Small intestine (tissue), 7 donors: Measurements from ENCODE around the gene CEMIP. TPM values are rescaled to one million over a fixed set of nuclear protein-coding genes. Genes with fewer than 3 reads are reported as not detected.

ENCODE experiments used
- DNase-seq, 2 donors: peaks; one replicate each; pipeline versions ENCODE4 v3.0.0 to v3.0.0-alpha.2; 2013
- FAIRE-seq: peaks from 2 replicates; lab custom pipeline; 2012; peaks lifted over from hg19 to GRCh38; lab: Jason Lieb, UNC
- H3K27ac ChIP-seq, 3 donors: one replicate each; pipeline ENCODE4 v1.5.1; 2013; ENCODE audit warnings: low read length in 2 of 3, mild to moderate bottlenecking in 2 of 3, control low read depth in 1 of 3, inconsistent platforms in 1 of 3, low read depth in 1 of 3, moderate library complexity in 1 of 3
- H3K27me3 ChIP-seq, 3 donors: one replicate each; pipeline ENCODE4 v1.6.1; 2013; ENCODE audit warnings: low read length in 3 of 3, inconsistent platforms in 1 of 3; ENCODE audit not compliant: control insufficient read depth in 3 of 3, insufficient read depth in 3 of 3
- H3K36me3 ChIP-seq, 3 donors: one replicate each; pipeline ENCODE4 v1.6.1; 2013; ENCODE audit warnings: low read length in 3 of 3, inconsistent platforms in 1 of 3, low read depth in 1 of 3, mild to moderate bottlenecking in 1 of 3, moderate library complexity in 1 of 3; ENCODE audit not compliant: control insufficient read depth in 3 of 3, insufficient read depth in 2 of 3
- H3K4me1 ChIP-seq, 3 donors: one replicate each; pipeline ENCODE4 v1.6.1; 2013; ENCODE audit warnings: low read length in 2 of 3, inconsistent platforms in 1 of 3, low read depth in 1 of 3, mild to moderate bottlenecking in 1 of 3, moderate library complexity in 1 of 3; ENCODE audit not compliant: control insufficient read depth in 3 of 3, insufficient read depth in 2 of 3
- H3K4me3 ChIP-seq, 3 donors: one replicate each; pipeline ENCODE4 v1.5.1; 2013; ENCODE audit warnings: low read length in 3 of 3, control low read depth in 1 of 3, inconsistent platforms in 1 of 3, low read depth in 1 of 3, mild to moderate bottlenecking in 1 of 3, moderate library complexity in 1 of 3
- H3K9me3 ChIP-seq, 2 donors: one replicate each; pipeline ENCODE4 v1.6.1; 2013; ENCODE audit warnings: low read depth in 1 of 2, low read length in 1 of 2; ENCODE audit not compliant: control insufficient read depth in 2 of 2, insufficient read depth in 1 of 2
- WGBS, 3 donors: extraction: QIAGEN DNeasy Blood & Tissue Kit; methylation state at CpG; one replicate each; pipeline ENCODE4 v1.1.7; 2013; 5-methylcytosine and 5-hydroxymethylcytosine counted together
- polyA plus RNA-seq, 4 donors: library from polyadenylated mRNA; stranded (reverse) in 3 of 4; unstranded in 1 of 4; fragments of 200-250 nt in 3 of 4; fragments of 120-200 nt in 1 of 4; gene quantifications; one replicate each; pipeline versions ENCODE4 v1.2.1 to v1.2.3, GENCODE V29; 2013
- donor health status: healthy with polysubstance abuse.
- donor health status: control.
- donor health status: control.
- donor health status: Bipolar disorder and iron deficiency.
- donor health status: healthy.

The CEMIP gene
- polyA plus RNA-seq, 4 donors = 0.27 to 1.4 (median 0.93) TPM

DNA sequence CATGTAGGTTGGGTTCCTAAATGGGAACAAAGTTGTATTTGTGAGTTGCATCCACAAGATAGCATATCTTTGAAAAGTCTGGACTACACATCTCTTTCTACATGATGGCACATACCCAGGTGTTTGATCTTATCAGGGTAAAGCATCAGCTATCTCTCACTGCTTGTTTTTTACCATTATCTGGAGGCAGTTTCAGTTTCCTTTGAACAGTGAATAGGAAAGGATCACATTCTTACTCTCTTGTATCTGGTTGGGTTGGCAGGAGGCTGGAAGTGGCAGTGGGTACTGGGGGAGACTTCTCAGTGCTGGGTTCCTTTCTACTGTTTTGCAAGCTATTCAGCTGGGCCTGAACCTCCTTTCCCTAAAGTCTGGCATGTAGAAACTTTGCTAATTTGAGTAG lies 4.1 kb downstream of the CEMIP start:
- Histone ChIP-seq H3K4me1 (peaks cover 2 to 13% (median 3%) of the 10 kb centered on the region in 3 donors), H3K9me3 (no peaks in the 10 kb centered on the region), H3K36me3 (no peaks in the 10 kb centered on the region), H3K4me3 (no peak overlapping the region), H3K27me3 (peaks cover 11 to 35% (median 17%) of the 10 kb centered on the region in 3 donors), H3K27ac (no peak overlapping the region)
- FAIRE-seq = no peak
- no peak for DNase-seq

- WGBS, 3 donors = 88 to 91% (median 89%) methylated on average over 5 of the region's 5 CpGs
- Histone ChIP-seq H3K27me3 (peaks cover 0 to 18% (median 6%) of the 10 kb centered on the region in 3 donors), H3K27ac (no peak overlapping the region), H3K4me3 (no peak overlapping the region), H3K36me3 (no peaks in the 10 kb centered on the region), H3K9me3 (no peaks in the 10 kb centered on the region), H3K4me1 (peaks cover 0 to 4% (median 2%) of the 10 kb centered on the region in 3 donors)
- no peak for FAIRE-seq
- no peak for DNase-seq
Observed at GRCh38 chr15:80785335-80785734, 6.2 kb downstream of the CEMIP start.

- no peak overlapping the region for H3K4me3 ChIP-seq
- WGBS, 3 donors = 82 to 89% (median 84%) methylated on average over 5 of the region's 5 CpGs
- peaks cover 0 to 13% (median under 1%) of the 10 kb centered on the region in 3 donors for H3K27me3 ChIP-seq
- no peak overlapping the region for H3K27ac ChIP-seq
- H3K9me3 ChIP-seq = no peaks in the 10 kb centered on the region
- H3K36me3 ChIP-seq = no peaks in the 10 kb centered on the region
- DNase-seq (no peak), FAIRE-seq (no peak)
- peaks cover 0 to under 1% (median 0%) of the 10 kb centered on the region in 3 donors for H3K4me1 ChIP-seq
Observed at GRCh38 chr15:80785811-80786354, 6.7 kb downstream of the CEMIP start.

GRCh38 chr15:80787316-80787715 lies 8.1 kb downstream of the CEMIP start:
- FAIRE-seq = no peak
- WGBS, 3 donors = 85 to 95% (median 90%) methylated on average over 3 of the region's 3 CpGs

DNA sequence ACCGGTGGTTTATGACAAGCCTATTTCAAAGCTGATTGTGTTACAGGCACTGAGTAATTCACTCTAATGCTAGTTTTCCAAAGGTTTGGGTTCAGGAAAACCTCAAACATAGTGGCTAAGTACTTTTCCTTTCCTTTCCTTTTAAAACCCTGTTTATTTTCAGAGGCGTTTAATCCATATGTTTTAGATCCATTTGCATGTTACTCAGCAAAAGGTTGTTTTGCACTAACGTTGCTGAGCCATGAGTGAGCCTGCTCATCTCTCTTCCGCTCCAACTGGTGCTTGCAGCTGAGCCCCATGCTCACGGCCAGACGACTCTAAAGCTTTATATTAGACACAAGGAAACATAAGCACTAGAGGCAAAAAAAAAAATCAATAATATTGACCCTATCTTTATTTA lies 9.4 kb downstream of the CEMIP start:
- no peaks in the 10 kb centered on the region for H3K9me3 ChIP-seq
- H3K4me3 ChIP-seq = no peak overlapping the region
- peaks cover 0 to 12% (median 0%) of the 10 kb centered on the region in 3 donors for H3K27me3 ChIP-seq
- no peaks in the 10 kb centered on the region for H3K4me1 ChIP-seq
- H3K36me3 ChIP-seq = no peaks in the 10 kb centered on the region
- H3K27ac ChIP-seq = no peak overlapping the region
- FAIRE-seq (no peak), DNase-seq (no peak)
- WGBS, 3 donors = 75 to 83% (median 81%) methylated on average over 6 of the region's 6 CpGs

More at GRCh38 chr15:80787316-80787715, 8.1 kb downstream of the CEMIP start:
- peaks cover 0 to 12% (median 0%) of the 10 kb centered on the region in 3 donors for H3K27me3 ChIP-seq
- H3K9me3 ChIP-seq = no peaks in the 10 kb centered on the region
- DNase-seq = no peak
- H3K4me1 ChIP-seq = no peaks in the 10 kb centered on the region
- H3K4me3 ChIP-seq = no peak overlapping the region
- H3K27ac ChIP-seq = no peak overlapping the region
- H3K36me3 ChIP-seq = no peaks in the 10 kb centered on the region

- FAIRE-seq (no peak), DNase-seq (no peak)
- no peaks in the 10 kb centered on the region for H3K9me3 ChIP-seq
- no peaks in the 10 kb centered on the region for H3K4me1 ChIP-seq
- no peak overlapping the region for H3K4me3 ChIP-seq
- 59 to 82% (median 67%) methylated on average over 5 of the region's 5 CpGs for WGBS, 3 donors
- H3K27me3 ChIP-seq = peaks cover 0 to 6% (median 0%) of the 10 kb centered on the region in 3 donors
- H3K27ac ChIP-seq = no peak overlapping the region
- H3K36me3 ChIP-seq = no peaks in the 10 kb centered on the region
Observed at GRCh38 chr15:80789296-80789695, 10.1 kb downstream of the CEMIP start.

DNA sequence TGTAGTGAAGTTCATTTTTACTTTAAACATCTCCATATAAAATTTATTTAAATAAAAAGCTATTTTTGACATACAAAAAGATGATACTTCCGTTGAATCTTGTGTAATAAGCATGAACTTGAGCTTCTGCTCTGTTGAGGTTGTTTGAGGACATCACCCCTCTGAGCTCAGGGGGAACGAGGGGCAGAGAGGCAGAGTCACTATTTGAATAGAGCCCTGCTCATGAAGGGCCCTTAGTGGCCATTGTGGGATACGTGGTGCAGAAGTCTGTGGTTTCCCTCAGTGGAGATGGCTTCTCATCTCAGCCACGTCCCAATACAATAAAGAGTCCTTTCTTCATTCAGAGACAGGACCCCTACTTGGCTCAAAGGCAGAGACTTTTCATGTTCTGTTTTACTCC lies 10.6 kb downstream of the CEMIP start:
- no peaks in the 10 kb centered on the region for H3K36me3 ChIP-seq
- DNase-seq (no peak), FAIRE-seq (no peak)
- H3K27me3 ChIP-seq = peaks cover 0 to 2% (median 0%) of the 10 kb centered on the region in 3 donors
- H3K4me3 ChIP-seq = no peak overlapping the region
- no peaks in the 10 kb centered on the region for H3K9me3 ChIP-seq
- no peaks in the 10 kb centered on the region for H3K4me1 ChIP-seq
- H3K27ac ChIP-seq = no peak overlapping the region
- WGBS, 3 donors = 72 to 76% (median 76%) methylated on average over 4 of the region's 4 CpGs

DNA sequence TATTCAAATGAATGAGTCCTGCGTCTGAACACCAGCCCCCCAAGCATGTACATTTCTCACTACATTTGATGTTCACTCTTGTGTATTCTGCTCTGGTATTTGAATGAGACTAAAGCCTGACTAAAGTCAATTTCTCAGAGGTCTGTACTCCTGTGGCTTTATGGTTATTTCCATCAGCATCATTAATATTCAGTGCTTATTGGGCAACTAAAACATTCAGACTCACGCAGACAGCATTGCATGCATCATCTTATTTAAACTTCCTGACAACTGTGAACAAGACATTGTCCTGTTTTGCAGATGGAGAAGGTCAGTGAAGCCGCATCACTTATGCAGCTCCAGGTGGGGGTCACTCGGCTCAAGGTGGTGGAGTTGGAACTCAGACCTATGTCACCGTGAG lies 11.1 kb downstream of the CEMIP start:
- 90 to 94% (median 93%) methylated on average over 5 of the region's 5 CpGs for WGBS, 3 donors
- FAIRE-seq = no peak

DNA sequence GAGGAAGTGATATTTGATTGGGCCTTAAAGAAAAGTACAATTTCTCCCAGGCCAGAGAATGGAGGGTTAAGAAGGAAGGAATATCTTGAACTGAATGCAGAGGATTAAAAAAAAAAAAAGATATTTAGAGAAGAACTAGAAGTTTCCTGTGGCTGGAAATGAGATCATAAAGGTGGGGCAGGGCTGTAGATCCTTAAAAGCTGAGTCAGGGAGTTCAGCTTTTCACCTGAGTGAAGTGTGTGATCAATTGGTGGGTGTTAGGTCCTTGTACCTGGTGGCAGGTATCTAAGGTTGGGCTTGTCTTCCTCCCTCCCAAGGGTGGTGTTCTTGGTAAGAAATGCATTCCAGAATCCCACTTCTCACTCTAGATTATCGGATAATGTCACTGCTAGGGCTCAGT lies 11.8 kb downstream of the CEMIP start:
- DNase-seq (no peak), FAIRE-seq (no peak)
- Histone ChIP-seq H3K4me3 (no peak overlapping the region), H3K27me3 (peaks cover 0 to 2% (median 0%) of the 10 kb centered on the region in 3 donors), H3K36me3 (no peaks in the 10 kb centered on the region), H3K4me1 (no peaks in the 10 kb centered on the region), H3K9me3 (no peaks in the 10 kb centered on the region), H3K27ac (no peak overlapping the region)
- WGBS, 3 donors = 86 to 100% (median 95%) methylated on average over 1 of the region's 1 CpG

More for the DNA sequence above, 11.1 kb downstream of the CEMIP start:
- DNase-seq = no peak
- Histone ChIP-seq H3K27me3 (peaks cover 0 to 2% (median 0%) of the 10 kb centered on the region in 3 donors), H3K4me1 (no peaks in the 10 kb centered on the region), H3K9me3 (no peaks in the 10 kb centered on the region), H3K36me3 (no peaks in the 10 kb centered on the region), H3K4me3 (no peak overlapping the region), H3K27ac (no peak overlapping the region)
